ENCODE data around the gene GSDMA. TPM values are rescaled to one million over a fixed set of nuclear protein-coding genes. Genes with fewer than 3 reads are reported as not detected.
"Not testable (repeated sequence)": the region's sequence is repeated elsewhere in the genome, so short reads cannot be mapped to it uniquely, and the experiment has no call there.

GSDMA gene
- total RNA-seq, 8 experiments from 2014 or later, result 0.09 to 0.33 (median 0.17) TPM; not detected in 5

- in situ Hi-C loops (cut with MboI; ENCODE audit: low pct_unique_long_range_greater_than_20kb in 2 of 9, low sequenced_read_pairs in 9 of 9, unreplicated experiment in 9 of 9), result no loop called here
- 80 to 100% (median 92%) methylated on average over 1 to 6 of the region's 8 CpGs; no CpG with 5 or more reads in 3 of the 10 experiments for WGBS, 10 experiments
- Histone ChIP-seq H3K4me1 (replicated peaks in 1 of 2) (no peaks in the 10 kb centered on the region), H3K4me3 (no peak overlapping the region), H3K27ac (no peak overlapping the region)
- ATAC-seq (replicated peaks in 6 of 8), result no peak
These were observed 33.4 kb downstream of the GSDMA start for GRCh38 chr17:39996162-39996561.

- Histone ChIP-seq H3K27ac (no peak overlapping the region), H3K4me3 (no peak overlapping the region), H3K4me1 (replicated peaks in 1 of 2) (no peaks in the 10 kb centered on the region)
- ATAC-seq (replicated peaks in 6 of 8), result peak in 4 of 8 experiments; percentile 2 to 50 (median 24)
- in situ Hi-C loops (cut with MboI; ENCODE audit: low pct_unique_long_range_greater_than_20kb in 2 of 9, low sequenced_read_pairs in 9 of 9, unreplicated experiment in 9 of 9), result no loop called here
- WGBS, 10 experiments, result 25 to 100% (median 80%) methylated on average over 1 to 4 of the region's 6 CpGs; no CpG with 5 or more reads in 5 of the 10 experiments
These were observed 34.0 kb downstream of the GSDMA start for GRCh38 chr17:39996800-39997199.

GRCh38 chr17:39997543-39997942 lies 34.7 kb downstream of the GSDMA start:
- ATAC-seq (replicated peaks in 6 of 8), result peak in 4 of 8 experiments; percentile 32 to 48 (median 32)
- in situ Hi-C loops (cut with MboI; ENCODE audit: low pct_unique_long_range_greater_than_20kb in 2 of 9, low sequenced_read_pairs in 9 of 9, unreplicated experiment in 9 of 9), result no loop called here
- Histone ChIP-seq H3K4me3 (no peak overlapping the region), H3K4me1 (replicated peaks in 1 of 2) (no peaks in the 10 kb centered on the region), H3K27ac (no peak overlapping the region)
- WGBS, 10 experiments, result no CpG with 5 or more reads among the region's 4 CpGs

- in situ Hi-C loops (cut with MboI; ENCODE audit: low pct_unique_long_range_greater_than_20kb in 2 of 9, low sequenced_read_pairs in 9 of 9, unreplicated experiment in 9 of 9), result no loop called here
- peak in 3 of 8 experiments; percentile 6 to 41 (median 33) for ATAC-seq (replicated peaks in 6 of 8)
These were observed 36.3 kb downstream of the GSDMA start for GRCh38 chr17:39999067-39999466.

GRCh38 chr17:40000161-40000560 lies 37.4 kb downstream of the GSDMA start:
- H3K27ac ChIP-seq, result no peak overlapping the region
- no peak for ATAC-seq (replicated peaks in 6 of 8)

More at GRCh38 chr17:39999067-39999466, 36.3 kb downstream of the GSDMA start:
- H3K4me3 ChIP-seq, result no peak overlapping the region
- H3K4me1 ChIP-seq (replicated peaks in 1 of 2), result no peaks in the 10 kb centered on the region
- WGBS, 10 experiments, result 42 to 100% (median 83%) methylated on average over 1 to 4 of the region's 4 CpGs; no CpG with 5 or more reads in 1 of the 10 experiments
- H3K27ac ChIP-seq, result no peak overlapping the region

GRCh38 chr17:40001335-40001734 lies 38.5 kb downstream of the GSDMA start:
- in situ Hi-C loops (cut with MboI; ENCODE audit: low pct_unique_long_range_greater_than_20kb in 2 of 9, low sequenced_read_pairs in 9 of 9, unreplicated experiment in 9 of 9), result loop anchor here in 3 of 9 experiments (25.0 kb wide), 1 partner anchor 286 kb away; the partner anchor contains the start of gene CDC6 (in 3 of the 3)
- 80 to 100% (median 89%) methylated on average over 3 to 8 of the region's 8 CpGs; no CpG with 5 or more reads in 2 of the 10 experiments for WGBS, 10 experiments

More at GRCh38 chr17:40000161-40000560, 37.4 kb downstream of the GSDMA start:
- in situ Hi-C loops (cut with MboI; ENCODE audit: low pct_unique_long_range_greater_than_20kb in 2 of 9, low sequenced_read_pairs in 9 of 9, unreplicated experiment in 9 of 9), result loop anchor here in 3 of 9 experiments (25.0 kb wide), 1 partner anchor 287 kb away; the partner anchor contains the start of gene CDC6 (in 3 of the 3)
- Histone ChIP-seq H3K4me3 (no peak overlapping the region), H3K4me1 (replicated peaks in 1 of 2) (no peaks in the 10 kb centered on the region)
- 60 to 100% (median 90%) methylated on average over 1 to 6 of the region's 7 CpGs; no CpG with 5 or more reads in 1 of the 10 experiments for WGBS, 10 experiments

GRCh38 chr17:40004072-40004471 lies 41.3 kb downstream of the GSDMA start:
- no peak for ATAC-seq (replicated peaks in 6 of 8)
- 33 to 100% (median 88%) methylated on average over 1 to 9 of the region's 9 CpGs for WGBS, 10 experiments
- no peaks in the 10 kb centered on the region for H3K4me1 ChIP-seq (replicated peaks in 1 of 2)
- H3K4me3 ChIP-seq, result no peak overlapping the region
- H3K27ac ChIP-seq, result no peak overlapping the region
- in situ Hi-C loops (cut with MboI; ENCODE audit: low pct_unique_long_range_greater_than_20kb in 2 of 9, low sequenced_read_pairs in 9 of 9, unreplicated experiment in 9 of 9), result loop anchor here in 3 of 9 experiments (25.0 kb wide), 1 partner anchor 283 kb away; the partner anchor contains the start of gene CDC6 (in 3 of the 3)

More at GRCh38 chr17:40001335-40001734, 38.5 kb downstream of the GSDMA start:
- not testable (repeated sequence) for ATAC-seq (replicated peaks in 6 of 8); H3K4me3 ChIP-seq; H3K4me1 ChIP-seq (replicated peaks in 1 of 2); H3K27ac ChIP-seq

- Histone ChIP-seq H3K4me1 (replicated peaks in 1 of 2) (no peaks in the 10 kb centered on the region), H3K27ac (no peak overlapping the region), H3K4me3 (no peak overlapping the region)
- WGBS, 10 experiments, result 57 to 100% (median 92%) methylated on average over 1 to 7 of the region's 7 CpGs; no CpG with 5 or more reads in 3 of the 10 experiments
- in situ Hi-C loops (cut with MboI; ENCODE audit: low pct_unique_long_range_greater_than_20kb in 2 of 9, low sequenced_read_pairs in 9 of 9, unreplicated experiment in 9 of 9), result loop anchor here in 3 of 9 experiments (25.0 kb wide), 1 partner anchor 283 kb away; the partner anchor contains the start of gene CDC6 (in 3 of the 3)
- no peak for ATAC-seq (replicated peaks in 6 of 8)
These were observed 41.9 kb downstream of the GSDMA start for GRCh38 chr17:40004712-40005111.

GRCh38 chr17:40005520-40005919 lies 42.7 kb downstream of the GSDMA start:
- no peak overlapping the region for H3K27ac ChIP-seq
- H3K4me1 ChIP-seq (replicated peaks in 1 of 2), result no peaks in the 10 kb centered on the region
- H3K4me3 ChIP-seq, result no peak overlapping the region
- in situ Hi-C loops (cut with MboI; ENCODE audit: low pct_unique_long_range_greater_than_20kb in 2 of 9, low sequenced_read_pairs in 9 of 9, unreplicated experiment in 9 of 9), result loop anchor here in 3 of 9 experiments (25.0 kb wide), 1 partner anchor 282 kb away; the partner anchor contains the start of gene CDC6 (in 3 of the 3)
- ATAC-seq (replicated peaks in 6 of 8), result peak in 4 of 8 experiments; percentile 24 to 63 (median 50)
- WGBS, 10 experiments, result 0 to 88% (median 73%) methylated on average over 1 to 6 of the region's 6 CpGs

GRCh38 chr17:40010946-40011500 lies 48.2 kb downstream of the GSDMA start:
- WGBS, 10 experiments, result 96% methylated on average over 5 of the region's 38 CpGs; no CpG with 5 or more reads in 9 of the 10 experiments
- not testable (repeated sequence) for ATAC-seq (replicated peaks in 6 of 8); H3K4me3 ChIP-seq; H3K4me1 ChIP-seq (replicated peaks in 1 of 2); H3K27ac ChIP-seq
- in situ Hi-C loops (cut with MboI; ENCODE audit: low pct_unique_long_range_greater_than_20kb in 2 of 9, low sequenced_read_pairs in 9 of 9, unreplicated experiment in 9 of 9), result loop anchor here in 3 of 9 experiments (25.0 kb wide), 1 partner anchor 276 kb away; the partner anchor contains the start of gene CDC6 (in 3 of the 3)

GRCh38 chr17:40012017-40012647 lies 49.3 kb downstream of the GSDMA start:
- 50 to 96% (median 92%) methylated on average over 1 to 12 of the region's 22 CpGs; no CpG with 5 or more reads in 5 of the 10 experiments for WGBS, 10 experiments
- H3K4me1 ChIP-seq (replicated peaks in 1 of 2); H3K27ac ChIP-seq; H3K4me3 ChIP-seq; ATAC-seq (replicated peaks in 6 of 8): not testable (repeated sequence)
- in situ Hi-C loops (cut with MboI; ENCODE audit: low pct_unique_long_range_greater_than_20kb in 2 of 9, low sequenced_read_pairs in 9 of 9, unreplicated experiment in 9 of 9), result loop anchor here in 3 of 9 experiments (25.0 kb wide), 1 partner anchor 275 kb away; the partner anchor contains the start of gene CDC6 (in 3 of the 3)

- 60 to 100% (median 75%) methylated on average over 1 to 13 of the region's 18 CpGs; no CpG with 5 or more reads in 7 of the 10 experiments for WGBS, 10 experiments
- no peak overlapping the region for H3K27ac ChIP-seq
- no peak for ATAC-seq (replicated peaks in 6 of 8)
- H3K4me3 ChIP-seq, result no peak overlapping the region
- in situ Hi-C loops (cut with MboI; ENCODE audit: low pct_unique_long_range_greater_than_20kb in 2 of 9, low sequenced_read_pairs in 9 of 9, unreplicated experiment in 9 of 9), result loop anchor here in 3 of 9 experiments (25.0 kb wide), 1 partner anchor 273 kb away; the partner anchor contains the start of gene CDC6 (in 3 of the 3)
- H3K4me1 ChIP-seq (replicated peaks in 1 of 2), result peaks cover 2 to 11% of the 10 kb centered on the region in 2 donors
These were observed 51.7 kb downstream of the GSDMA start for GRCh38 chr17:40014375-40014980.

All from motor neuron (in vitro differentiated cells).